HG02885 (cell line): Measurements from ENCODE around the gene LOXHD1.
A peak's percentile ranks its signal among the peaks of the same experiment; 100 is the strongest.

Experiments used
- ATAC-seq: cut with Tn5 transposase; IDR thresholded peaks from one replicate; pipeline ENCODE4 v1.9.1; 2021; ENCODE audit warnings: mild to moderate bottlenecking; ENCODE audit not compliant: unreplicated experiment, poor library complexity

Gene LOXHD1

DNA sequence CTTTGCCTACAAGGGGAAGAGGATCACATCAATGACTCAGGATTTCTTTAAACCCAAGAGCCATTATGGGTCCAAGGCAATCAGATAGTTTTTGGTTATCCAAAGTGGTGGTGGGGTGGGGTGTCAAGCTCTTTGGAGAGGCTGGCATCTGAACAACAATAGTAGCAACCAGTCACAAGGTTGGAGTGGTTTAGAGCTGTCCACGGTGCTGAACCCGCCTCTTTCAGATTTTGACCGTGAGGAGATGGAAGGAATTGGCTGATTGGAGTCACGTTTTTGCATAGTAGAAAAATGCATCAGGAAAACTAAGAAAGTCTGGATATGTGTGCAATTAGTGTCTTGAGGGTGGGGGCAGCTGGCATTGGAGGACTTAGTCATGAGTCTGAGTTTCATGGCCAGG, 159.9 kb downstream of the LOXHD1 start:
- ATAC-seq, result no peak

DNA sequence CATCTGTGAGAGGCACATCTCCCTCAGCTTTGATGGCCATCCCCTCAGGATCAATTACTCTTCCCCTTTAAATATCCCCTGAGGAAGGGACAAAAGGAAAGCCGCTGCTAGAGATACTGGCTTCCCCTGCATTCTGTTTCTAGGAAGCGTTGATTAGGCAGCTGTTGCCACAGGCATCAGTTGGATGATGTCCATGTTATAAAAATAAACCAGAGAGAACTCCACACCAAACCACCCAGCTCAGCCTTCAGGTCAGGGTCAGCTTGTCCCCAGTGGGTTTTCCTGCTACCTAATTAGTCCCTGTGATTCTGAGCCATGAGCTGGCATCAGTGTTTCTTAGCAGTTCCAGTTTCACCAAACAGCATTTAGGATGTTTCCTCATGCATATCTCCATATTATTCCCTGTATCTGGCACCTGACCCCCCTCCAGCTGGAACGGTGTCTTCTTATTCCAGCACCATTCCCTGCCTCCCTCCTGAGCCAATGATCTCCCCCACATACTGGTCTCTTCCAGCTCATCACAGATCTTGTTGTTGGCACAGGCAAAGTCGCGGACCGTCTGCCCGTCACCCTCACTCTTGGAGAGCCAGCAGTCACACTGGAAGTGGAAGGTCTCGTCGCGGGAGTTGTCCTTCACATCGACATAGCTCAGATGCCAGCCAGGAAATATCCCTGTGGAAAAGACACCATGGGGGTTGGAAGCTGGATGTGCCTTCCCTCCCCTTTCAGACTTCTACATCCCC, 168.4 kb downstream of the LOXHD1 start:
- no peak for ATAC-seq

DNA sequence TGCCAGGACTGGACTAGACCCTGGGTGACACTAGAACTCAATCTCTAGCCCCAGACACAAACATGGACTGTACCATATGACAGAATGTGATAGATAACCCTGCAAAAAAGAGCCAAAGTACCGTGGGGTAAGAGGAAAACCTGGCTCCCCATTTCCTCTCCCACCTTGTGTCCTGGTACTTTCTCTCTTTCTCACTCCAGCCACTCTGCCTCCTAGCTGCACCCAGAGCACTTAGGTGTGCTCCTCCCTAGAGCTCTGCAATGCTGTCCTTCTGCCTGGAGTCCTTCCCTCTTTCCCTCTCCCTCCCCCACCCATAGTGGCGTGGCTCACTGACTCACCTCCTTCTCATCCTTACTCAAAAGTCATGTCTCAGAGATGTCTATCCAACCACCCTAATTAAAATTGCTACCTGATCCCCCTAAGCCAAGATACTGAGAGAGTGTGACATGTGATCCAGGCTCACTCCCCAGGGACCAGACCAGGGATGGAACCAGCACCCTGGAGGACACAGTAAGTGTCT, 171.3 kb downstream of the LOXHD1 start:
- ATAC-seq, result no peak

DNA sequence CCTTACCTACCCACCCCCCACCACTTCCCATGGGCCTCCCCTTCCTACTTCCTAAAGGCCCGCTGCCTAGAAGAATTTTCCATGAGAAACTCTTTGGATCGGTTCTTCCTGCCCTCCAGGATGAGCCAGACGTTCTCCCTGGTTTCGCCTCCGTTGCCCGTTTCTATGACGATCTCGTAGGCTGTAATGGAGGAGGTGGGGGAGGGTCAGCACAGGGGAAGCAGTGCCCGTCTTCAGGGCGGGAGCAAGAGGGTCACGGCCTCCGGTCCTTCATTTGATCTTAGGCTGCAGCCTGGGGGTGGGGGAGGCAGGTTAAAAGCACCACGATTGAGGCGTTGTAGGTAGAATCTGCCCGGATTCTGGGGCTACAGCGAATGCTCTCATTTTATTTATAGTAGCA, 172.0 kb downstream of the LOXHD1 start:
- ATAC-seq, result no peak

DNA sequence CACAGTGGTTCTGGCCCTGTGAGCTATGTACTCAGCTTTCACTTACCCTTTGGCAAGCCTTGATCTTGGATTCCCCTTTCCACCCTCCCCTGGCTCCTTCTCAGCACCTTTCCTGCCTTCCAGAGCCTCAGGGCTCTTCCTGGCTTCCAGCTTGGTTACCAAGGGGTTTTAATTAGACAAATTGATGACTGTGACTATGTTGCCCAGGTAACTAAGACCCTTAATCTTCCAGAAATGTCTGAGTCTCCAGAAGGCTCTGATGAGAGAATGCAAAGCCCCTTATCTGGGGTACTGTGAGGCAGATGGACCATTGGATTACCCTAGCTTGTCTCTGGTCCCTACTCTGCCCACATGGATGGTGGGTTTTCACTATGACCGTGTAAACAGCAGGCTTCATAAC, 174.2 kb downstream of the LOXHD1 start:
- no peak for ATAC-seq

DNA sequence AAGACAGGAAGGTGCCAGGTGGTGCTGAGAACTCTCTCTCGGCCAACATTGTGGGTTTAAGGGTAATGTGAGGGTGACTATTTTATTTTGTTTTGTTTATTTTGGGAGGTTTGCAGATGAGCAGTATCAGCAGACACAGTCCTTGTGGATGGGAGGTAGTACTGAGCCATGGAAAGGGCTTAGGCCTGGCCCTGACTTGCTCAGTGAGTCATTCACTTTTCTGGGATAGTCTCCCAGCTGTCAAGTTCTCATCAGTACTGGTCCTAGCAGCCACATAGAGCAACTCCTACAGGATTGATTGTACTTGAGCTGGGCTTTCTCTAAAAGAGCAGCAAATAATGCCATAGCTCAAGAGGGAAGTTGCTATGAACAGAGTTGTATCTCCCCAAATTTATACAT, 175.2 kb downstream of the LOXHD1 start:
- ATAC-seq, result no peak

DNA sequence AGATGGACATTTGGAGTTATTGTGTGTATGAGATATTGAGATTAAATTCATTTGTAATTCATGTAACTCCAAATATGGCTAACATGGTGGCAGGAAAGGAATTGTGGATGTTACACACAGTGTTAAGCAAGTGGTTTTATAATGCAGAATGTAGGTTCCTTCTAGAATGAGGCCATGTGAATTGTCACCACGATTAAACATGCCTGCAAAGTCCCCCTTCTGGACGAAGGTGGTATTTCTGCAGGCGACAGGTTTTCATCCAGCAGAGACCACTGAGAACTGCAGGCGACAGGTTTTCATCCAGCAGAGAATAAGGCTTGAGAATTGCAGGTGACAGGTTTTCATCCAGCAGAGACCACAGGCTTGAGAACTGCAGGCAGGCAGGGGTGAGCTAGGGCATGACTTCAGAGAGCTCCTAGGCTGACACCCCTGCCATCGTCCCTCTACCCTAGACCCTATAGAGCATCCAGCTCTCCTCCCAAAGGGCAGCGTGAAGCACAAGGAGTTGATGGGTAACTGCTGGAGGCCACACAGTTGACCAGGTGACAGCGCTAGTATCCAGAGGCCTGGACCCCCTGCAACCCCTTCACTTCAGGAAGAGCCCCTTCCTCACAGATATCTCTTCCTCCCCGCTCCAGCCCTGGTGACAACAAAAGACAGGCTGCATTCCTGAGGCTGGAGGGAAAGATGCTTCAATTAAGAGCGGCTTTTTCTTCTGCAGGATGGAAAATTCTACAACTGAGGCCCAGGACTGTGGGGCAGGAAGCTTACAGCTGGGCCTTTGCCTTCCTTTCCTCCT, 175.8 kb downstream of the LOXHD1 start:
- ATAC-seq, result peak; percentile 47

DNA sequence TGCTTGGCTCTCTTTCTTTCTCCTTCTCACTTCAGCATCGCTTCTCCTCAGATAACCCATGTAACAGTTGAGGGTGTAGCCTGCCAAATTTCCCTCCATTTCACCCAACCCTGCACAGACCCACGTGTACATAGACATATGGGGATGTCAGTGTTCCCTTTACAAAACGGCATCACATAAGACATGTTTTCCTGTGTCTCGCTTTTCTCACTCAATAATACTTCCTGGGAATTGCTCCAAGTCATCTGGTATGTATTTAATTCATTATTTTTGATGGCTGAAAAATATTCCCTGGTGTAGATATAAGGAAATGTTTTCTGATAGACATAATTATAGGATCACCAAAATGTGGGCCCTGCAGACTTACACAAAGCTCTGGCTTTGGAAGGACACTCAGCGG, 176.8 kb downstream of the LOXHD1 start:
- no peak for ATAC-seq

DNA sequence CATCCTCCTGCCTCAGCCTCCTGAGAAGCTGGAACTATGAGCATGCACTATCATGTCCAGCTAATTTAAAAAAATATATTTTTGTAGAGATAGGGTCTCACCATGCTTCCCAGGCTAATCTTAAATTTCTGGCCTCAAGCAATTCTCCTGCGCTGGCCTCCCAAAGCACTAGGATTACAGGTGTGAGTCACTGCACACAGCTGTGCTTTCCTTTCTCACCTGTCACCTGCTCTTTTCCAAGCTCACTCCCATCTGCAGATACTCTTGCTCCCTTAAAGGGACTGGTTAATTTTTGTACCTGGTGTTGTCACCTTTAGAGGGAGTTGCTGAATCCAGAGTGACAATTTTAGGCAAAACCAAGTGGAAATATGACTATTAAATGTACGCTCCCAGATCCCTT, 178.2 kb downstream of the LOXHD1 start:
- ATAC-seq, result no peak

DNA sequence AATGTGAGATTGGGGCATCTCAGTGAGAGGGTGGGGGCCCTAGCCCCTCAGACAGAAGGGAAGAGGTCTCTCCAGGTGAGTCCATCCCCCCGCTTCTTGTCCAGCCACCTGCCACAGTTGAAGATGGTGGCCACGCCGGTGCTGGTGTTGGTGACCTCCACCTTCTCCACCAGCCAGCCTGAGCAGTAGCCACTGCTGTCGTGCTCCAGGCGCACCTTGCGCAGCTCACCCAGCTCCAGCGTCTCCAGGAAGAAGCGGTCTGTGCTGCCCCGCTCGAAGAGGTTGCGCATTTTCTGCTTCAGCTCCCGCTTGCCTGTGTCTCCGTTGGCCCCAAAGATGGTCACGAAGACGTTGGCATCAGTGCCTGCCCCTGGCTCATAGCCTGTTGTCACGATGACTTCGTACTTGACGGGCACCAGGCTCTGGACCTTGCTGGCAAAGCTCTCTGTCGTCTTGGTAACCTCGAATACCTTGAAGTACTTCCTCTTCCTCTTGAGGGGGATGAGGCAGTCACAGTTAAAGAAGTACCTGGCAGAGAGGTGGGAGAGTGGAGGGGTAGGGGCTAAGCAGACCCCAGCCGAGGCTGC, 179.5 kb downstream of the LOXHD1 start:
- ATAC-seq, result no peak

DNA sequence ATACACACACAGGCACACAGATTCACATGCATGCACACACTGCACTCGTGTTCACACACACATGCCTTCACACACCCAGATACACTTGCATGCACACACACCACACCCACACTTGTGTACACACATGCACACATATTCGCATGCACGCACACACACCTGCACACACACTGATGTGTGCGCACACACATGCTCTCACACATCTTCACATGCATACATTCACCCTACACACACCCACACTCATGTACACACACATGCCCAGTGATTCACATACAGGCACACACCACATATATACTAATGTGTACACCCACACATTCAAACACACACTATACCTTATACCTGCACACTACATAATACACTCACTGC, 181.6 kb downstream of the LOXHD1 start:
- ATAC-seq, result no peak

DNA sequence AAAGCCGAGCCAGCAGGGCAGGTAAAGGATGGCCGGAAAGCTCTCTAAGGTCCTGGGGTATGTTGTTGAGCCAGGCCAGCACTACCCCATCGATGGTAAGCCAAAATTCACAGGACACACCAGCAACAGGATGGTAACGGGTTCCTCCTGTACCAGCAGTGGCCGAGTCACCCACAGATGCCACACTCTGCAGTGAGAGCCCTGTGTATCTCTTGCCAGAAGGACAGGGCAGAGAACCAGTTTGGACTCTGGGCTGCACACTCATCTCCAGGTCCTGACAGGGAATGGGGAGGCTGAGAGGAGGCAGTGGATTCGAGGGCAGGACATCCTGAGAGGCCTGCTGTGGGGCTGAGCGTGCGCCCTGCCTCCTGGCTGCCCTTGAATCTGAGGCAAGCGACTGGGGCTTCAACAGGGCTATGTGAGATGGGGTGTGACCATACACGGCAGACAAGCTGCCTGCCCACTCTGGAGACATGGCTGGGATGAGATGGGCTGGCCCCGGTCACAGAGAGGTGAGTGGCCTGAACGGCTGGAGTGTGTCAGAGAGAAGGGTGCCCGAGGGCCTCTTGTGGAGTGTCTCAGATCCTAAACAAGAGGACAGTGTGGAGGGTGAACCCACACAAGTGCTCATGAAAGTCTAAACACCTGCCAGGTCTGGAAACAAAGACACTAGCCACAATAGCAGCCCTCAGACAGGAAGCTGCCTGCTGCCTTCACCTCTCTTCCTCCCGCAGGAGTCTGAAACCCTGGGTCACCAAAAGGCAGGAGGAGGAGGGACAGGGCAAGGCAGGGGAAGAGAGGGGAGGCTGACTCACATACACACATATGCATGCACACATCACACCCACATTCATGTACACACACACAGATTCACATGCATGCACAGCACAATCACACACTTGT, 182.3 kb downstream of the LOXHD1 start:
- no peak for ATAC-seq

DNA sequence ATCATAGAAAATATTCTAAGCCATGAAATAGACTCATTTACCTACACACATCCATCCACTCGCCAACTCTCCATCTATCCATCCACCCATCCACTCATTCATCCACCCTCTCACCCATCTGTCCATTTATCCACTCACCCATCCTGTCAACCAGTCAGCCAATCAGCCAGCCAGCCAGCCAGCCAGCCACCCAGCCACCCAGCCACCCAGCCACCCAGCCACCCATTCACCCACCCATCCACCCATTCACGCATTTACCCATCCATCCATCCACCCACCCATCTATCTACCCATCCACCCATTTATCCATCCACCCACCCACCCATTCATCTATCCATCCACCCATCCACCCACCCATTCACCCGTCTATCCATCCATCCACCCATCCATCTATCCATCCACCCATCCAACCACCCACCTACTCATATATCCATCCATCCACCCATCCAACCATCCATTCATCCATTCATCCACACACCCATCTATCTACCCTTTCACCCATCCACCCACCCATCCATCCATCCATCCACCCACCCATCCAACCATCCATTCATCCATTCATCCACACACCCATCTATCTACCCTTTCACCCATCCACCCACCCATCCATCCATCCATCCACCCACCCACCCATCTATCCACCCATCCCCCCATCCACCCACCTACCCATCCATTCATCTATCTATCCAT, 185.1 kb downstream of the LOXHD1 start:
- ATAC-seq, result no peak

DNA sequence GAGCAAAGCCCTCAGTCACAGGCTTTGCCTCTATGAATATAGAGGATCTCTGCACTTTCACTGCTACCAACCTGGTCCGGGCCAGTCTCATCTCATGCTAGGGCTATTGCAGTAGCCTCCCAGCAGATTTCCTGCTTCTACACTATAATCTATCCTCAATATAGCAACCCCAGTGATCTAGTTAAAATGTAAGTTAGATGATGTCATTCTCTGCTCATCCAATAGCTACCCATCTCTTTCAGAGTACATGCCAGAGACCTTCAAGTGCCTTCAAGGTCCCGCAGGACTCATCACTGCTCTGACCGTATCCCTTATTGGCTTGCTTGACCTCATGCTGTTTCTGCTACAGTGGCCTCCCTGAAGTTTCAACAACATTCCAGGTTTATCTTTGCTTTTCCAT, 186.3 kb downstream of the LOXHD1 start:
- ATAC-seq, result no peak

DNA sequence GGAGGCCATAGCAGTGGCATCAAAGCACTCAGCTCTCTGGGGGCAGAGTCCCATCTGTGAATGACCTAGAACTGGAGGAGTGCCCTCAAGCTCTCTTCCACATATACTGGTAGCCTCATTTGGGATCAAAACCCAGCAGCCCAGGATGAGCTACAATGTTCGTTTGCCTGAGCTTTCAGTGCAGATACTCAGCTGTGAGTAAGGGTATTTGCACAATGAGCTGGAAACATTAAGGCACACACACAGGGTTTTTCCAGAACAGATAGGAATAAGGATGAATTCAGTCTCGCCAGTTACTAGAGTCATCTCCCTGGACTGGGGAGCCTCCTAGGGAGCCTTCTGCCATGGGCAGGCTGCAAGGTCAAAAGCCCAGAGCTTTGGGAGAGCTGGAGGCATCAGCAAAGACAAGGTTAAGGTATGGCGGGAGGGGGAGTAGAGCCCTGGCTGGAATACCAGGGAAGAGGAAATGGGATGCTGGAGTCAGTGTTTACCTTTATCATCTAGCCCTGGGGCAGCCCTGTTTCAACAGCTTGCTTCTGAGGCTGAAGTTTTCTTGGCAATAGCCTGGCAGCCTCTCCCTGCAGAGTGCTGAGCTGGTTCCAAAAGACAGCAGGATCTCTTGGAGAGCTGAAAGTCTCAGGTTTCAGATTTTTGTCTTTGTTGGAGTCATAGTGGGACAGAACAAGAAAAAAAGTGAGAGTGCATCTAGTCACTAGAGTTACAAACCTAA, 187.7 kb downstream of the LOXHD1 start:
- no peak for ATAC-seq

DNA sequence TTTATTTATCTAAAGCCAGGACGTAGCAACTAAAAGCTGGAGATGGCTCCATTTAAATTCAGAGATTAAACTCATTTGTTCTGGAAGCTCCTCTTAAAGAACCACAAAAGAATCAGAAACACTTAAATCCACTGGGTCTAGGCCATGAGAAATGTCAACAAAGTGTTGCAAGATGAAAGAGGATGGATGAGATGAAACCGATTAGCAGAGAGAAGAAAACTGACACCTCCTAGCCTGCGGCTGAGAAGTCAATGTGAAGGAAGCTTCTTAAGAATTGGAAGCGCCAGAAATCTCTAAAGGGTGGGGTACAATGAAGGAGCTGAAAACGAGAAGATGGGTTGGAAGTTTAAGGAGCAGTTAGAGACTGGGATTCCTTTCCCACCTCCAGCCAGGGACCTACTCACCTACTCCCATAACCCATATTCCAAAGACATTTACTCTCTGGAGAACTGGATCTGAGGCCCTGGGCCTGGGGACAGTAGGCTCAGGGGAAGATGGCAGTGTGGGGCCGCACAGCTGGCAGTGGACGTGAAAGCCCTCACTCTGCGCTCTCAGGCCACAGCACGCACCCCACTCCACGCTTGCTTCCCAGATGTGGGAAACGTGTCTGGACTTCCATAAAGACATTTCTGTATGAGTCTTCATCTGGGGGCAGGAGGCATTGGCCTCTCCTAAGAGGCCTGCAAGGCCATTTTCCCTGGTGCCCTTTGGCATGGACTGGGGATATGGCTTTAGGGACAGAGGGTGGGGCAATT, 188.4 kb downstream of the LOXHD1 start:
- no peak for ATAC-seq

DNA sequence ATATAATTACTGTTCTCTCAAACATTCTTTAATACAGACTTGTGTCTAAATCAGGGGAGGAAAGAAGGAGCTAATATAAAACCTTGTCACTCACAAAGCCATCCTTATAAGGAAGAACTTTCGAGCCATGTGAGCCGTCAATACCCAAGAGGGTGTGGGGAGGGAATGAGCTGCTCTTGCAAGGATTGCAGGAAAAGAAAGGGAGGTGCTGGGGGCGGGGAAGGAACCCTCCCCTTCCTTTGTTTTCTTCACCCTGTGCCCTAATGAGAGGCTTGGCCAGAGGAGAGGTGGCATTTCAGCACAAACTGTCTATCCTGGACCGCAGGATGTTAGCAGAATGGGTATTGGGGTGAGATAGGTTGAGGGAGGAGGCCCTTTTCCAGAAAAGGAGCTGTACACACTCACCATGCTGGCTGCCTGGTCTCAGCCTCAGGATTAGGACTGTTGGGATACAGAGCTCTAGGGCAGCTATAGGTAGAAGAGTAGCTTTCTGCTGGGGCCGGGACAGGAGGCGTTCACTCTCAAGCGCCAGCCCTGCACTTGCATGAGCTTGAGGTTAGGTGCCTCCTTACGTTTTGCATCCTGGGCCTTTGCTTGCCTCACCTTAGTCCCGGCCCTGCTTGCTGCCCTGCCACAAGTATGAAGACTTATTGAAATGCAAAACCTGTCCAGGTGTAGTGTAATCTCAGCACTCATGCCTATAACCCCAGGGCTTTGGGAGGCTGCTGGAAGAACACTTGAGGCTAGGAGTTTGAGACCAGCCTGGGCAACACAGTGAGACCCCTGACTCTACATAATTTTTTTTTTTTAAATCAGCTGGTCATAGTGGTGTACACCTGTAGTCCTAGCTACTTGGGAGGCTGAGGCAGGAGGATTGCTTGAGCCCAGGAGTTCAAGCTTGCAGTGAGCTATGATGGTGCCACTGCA, 190.5 kb downstream of the LOXHD1 start:
- no peak for ATAC-seq
